GM23338 (cell line): ENCODE data around the gene NEFH. TPM values are rescaled to one million over a fixed set of nuclear protein-coding genes. Genes with fewer than 3 reads are reported as not detected.

Experiments used
- ATAC-seq: fragments of 200-7000 bp; cut with Tn5 transposase; 3 replicates; pipeline ENCODE4 v1.9.1; 2020
- DNase-seq: peaks from one replicate; pipeline ENCODE4 v3.0.0-alpha.2; 2015; ENCODE audit warnings: low spot score
- H2AFZ ChIP-seq: fragments of 200-600 bp; sonication (generic); 2 replicates; pipeline ENCODE4 v1.8.0; 2016; ENCODE audit warnings: antibody characterized with exemption, mild to moderate bottlenecking, moderate library complexity
- H3F3A ChIP-seq: fragments of 200-600 bp; sonication (generic); replicated peaks from 2 replicates; pipeline ENCODE4 v1.8.0; 2017; ENCODE audit warnings: antibody characterized with exemption, mixed run types, low read depth
- H3K27ac ChIP-seq: fragments of 200-600 bp; sonication (generic); 2 replicates; pipeline ENCODE4 v1.6.1; 2016; ENCODE audit warnings: low read depth
- H3K27me3 ChIP-seq: fragments of 200-600 bp; sonication (generic); 2 replicates; pipeline ENCODE4 v1.8.0; 2016; ENCODE audit warnings: mild to moderate bottlenecking, mixed run types, moderate library complexity; ENCODE audit not compliant: insufficient read depth
- H3K36me3 ChIP-seq: fragments of 200-600 bp; sonication (generic); 2 replicates; pipeline ENCODE4 v1.8.0; 2016; ENCODE audit warnings: mild to moderate bottlenecking; ENCODE audit not compliant: insufficient read depth
- H3K4me1 ChIP-seq: fragments of 200-600 bp; sonication (generic); 2 replicates; pipeline ENCODE4 v1.8.0; 2016; ENCODE audit warnings: mild to moderate bottlenecking, moderate library complexity; ENCODE audit not compliant: insufficient read depth
- H3K4me2 ChIP-seq: fragments of 200-600 bp; sonication (generic); 2 replicates; pipeline ENCODE4 v1.7.1; 2017; ENCODE audit warnings: mixed run types
- H3K4me3 ChIP-seq: fragments of 200-600 bp; sonication (generic); 2 replicates; pipeline ENCODE4 v1.6.1; 2016; ENCODE audit warnings: mixed run types
- H3K79me2 ChIP-seq: fragments of 200-600 bp; sonication (generic); replicated peaks from 2 replicates; pipeline ENCODE4 v1.8.0; 2017; ENCODE audit warnings: mild to moderate bottlenecking; ENCODE audit not compliant: insufficient read depth
- H3K9me2 ChIP-seq: fragments of 200-600 bp; sonication (generic); 2 replicates; pipeline ENCODE4 v1.8.0; 2017; ENCODE audit not compliant: insufficient read depth
- H4K20me1 ChIP-seq: fragments of 200-600 bp; sonication (generic); replicated peaks from 2 replicates; pipeline ENCODE4 v1.8.0; 2017; ENCODE audit warnings: mild to moderate bottlenecking; ENCODE audit not compliant: insufficient read depth
- H3K27ac Mint-ChIP-seq: 2 replicates; pipeline ENCODE4 v1.8.0; 2020; ENCODE audit warnings: inconsistent platforms, mild to moderate bottlenecking, moderate library complexity, mixed read lengths
- H3K27me3 Mint-ChIP-seq: 3 replicates; pipeline ENCODE4 v1.8.0; 2022; ENCODE audit warnings: low read depth, mild to moderate bottlenecking, moderate library complexity, mixed read lengths, inconsistent platforms; ENCODE audit not compliant: insufficient read depth, poor library complexity
- H3K36me3 Mint-ChIP-seq: 3 replicates; pipeline ENCODE4 v1.8.0; 2021; ENCODE audit warnings: low read depth, mild to moderate bottlenecking, inconsistent platforms, moderate library complexity, mixed read lengths
- H3K4me1 Mint-ChIP-seq: 3 replicates; pipeline ENCODE4 v1.8.0; 2020; ENCODE audit warnings: mild to moderate bottlenecking, inconsistent platforms, mixed read lengths
- H3K4me3 Mint-ChIP-seq: 3 replicates; pipeline ENCODE4 v1.8.0; 2021; ENCODE audit warnings: moderate library complexity, mild to moderate bottlenecking, inconsistent platforms, mixed read lengths
- H3K9me3 Mint-ChIP-seq: 3 replicates; pipeline ENCODE4 v1.8.0; 2020; ENCODE audit warnings: moderate library complexity, mild to moderate bottlenecking, inconsistent platforms, mixed read lengths
- CTCF ChIP-seq, 2 experiments: fragments of 200-600 bp in 1 of 2; sonication (generic) in 1 of 2; conservative IDR thresholded peaks; 2 replicates each; pipeline versions ENCODE4 v1.5.1 to v1.6.1; 2016 to 2017; ENCODE audit warnings: antibody characterized with exemption in 2 of 2, low read depth in 2 of 2, mild to moderate bottlenecking in 2 of 2, moderate library complexity in 1 of 2
- EZH2 ChIP-seq: fragments of 200-600 bp; sonication (generic); IDR thresholded peaks from one replicate; pipeline ENCODE4 v1.8.0; 2017; ENCODE audit warnings: antibody characterized with exemption, mild to moderate bottlenecking, low read depth; ENCODE audit not compliant: unreplicated experiment
- EZH2phosphoT487 ChIP-seq: fragments of 200-600 bp; sonication (generic); IDR thresholded peaks from one replicate; pipeline ENCODE4 v1.8.1; 2018; ENCODE audit warnings: antibody characterized with exemption; ENCODE audit not compliant: unreplicated experiment
- JUNB ChIP-seq: IDR thresholded peaks from one replicate; pipeline ENCODE4 v1.6.1; 2016; ENCODE audit warnings: antibody characterized with exemption; ENCODE audit not compliant: unreplicated experiment
- NANOG ChIP-seq: IDR thresholded peaks from 2 replicates; pipeline ENCODE4 v1.6.1; 2016; ENCODE audit warnings: antibody characterized with exemption, borderline replicate concordance
- POLR2AphosphoS5 ChIP-seq: IDR thresholded peaks from 2 replicates; pipeline ENCODE4 v1.6.1; 2016; ENCODE audit warnings: antibody characterized with exemption, low read depth
- REST ChIP-seq: IDR thresholded peaks from one replicate; pipeline ENCODE4 v1.6.1; 2018; ENCODE audit warnings: antibody characterized with exemption; ENCODE audit not compliant: unreplicated experiment
- STAT1 ChIP-seq: IDR thresholded peaks from one replicate; pipeline ENCODE4 v1.6.1; 2016; ENCODE audit warnings: antibody characterized with exemption; ENCODE audit not compliant: unreplicated experiment
- ZNF114 ChIP-seq: fragments of 250-450 bp; sonication (Bioruptor Pico); IDR thresholded peaks from 2 replicates; pipeline ENCODE4 v1.5.0; 2020; ENCODE audit warnings: mild to moderate bottlenecking, moderate library complexity
- ZNF331 ChIP-seq: fragments of 250-450 bp; sonication (Bioruptor Pico); IDR thresholded peaks from 2 replicates; pipeline ENCODE4 v1.5.0; 2020; ENCODE audit warnings: low read depth, mild to moderate bottlenecking, moderate library complexity
- polyA plus RNA-seq: library from polyadenylated mRNA; unstranded; fragments of >200 nt; fragmentation: Nextera tagmentation; extraction: Ambion mirVana; gene quantifications from 2 replicates; pipeline ENCODE4 v1.2.1, GENCODE V29; 2016
- total RNA-seq: library from RNA; depleted of rRNA; stranded (reverse); fragments of >200 nt; shearing (Covaris generic); gene quantifications from 2 replicates; pipeline ENCODE4 v1.2.3, GENCODE V29; 2014

NEFH gene
- total and polyA plus RNA-seq, 2 experiments from 2014 or later = 2.4 to 6.3 TPM

GRCh38 chr22:29528144-29528543 lies 48.1 kb downstream of the NEFH start:
- H3K4me2 ChIP-seq = no peak overlapping the region
- no peak overlapping the region for H3K4me3 ChIP-seq
- TF ChIP-seq ZNF331 (CRISPR knock-in tag) (no peak), REST (no peak), ZNF114 (CRISPR knock-in tag) (no peak), STAT1 (no peak), JUNB (no peak), EZH2 (no peak), EZH2phosphoT487 (no peak), CTCF (conservative IDR thresholded peaks at IDR 0.05; ENCODE audit: low read depth in 2 of 2) (no peak)
- Mint-ChIP-seq H3K4me1 (no peaks in the 10 kb centered on the region), H3K4me3 (no peak overlapping the region), H3K9me3 (no peaks in the 10 kb centered on the region), H3K36me3 (peaks cover 77% of the 10 kb centered on the region), H3K27ac (no peak overlapping the region), H3K27me3 (peaks cover 7% of the 10 kb centered on the region)
- H2AFZ ChIP-seq = no peak overlapping the region
- H3K4me1 ChIP-seq = no peaks in the 10 kb centered on the region
- ATAC-seq (no peak), DNase-seq (no peak)
- no peak overlapping the region for H3K27ac ChIP-seq
- H3F3A ChIP-seq = no peaks in the 10 kb centered on the region
- no peaks in the 10 kb centered on the region for H3K9me2 ChIP-seq
- H3K27me3 ChIP-seq = no peaks in the 10 kb centered on the region
- H3K79me2 ChIP-seq = no peaks in the 10 kb centered on the region
- H3K36me3 ChIP-seq = peaks cover 40% of the 10 kb centered on the region
- peaks cover 3% of the 10 kb centered on the region for H4K20me1 ChIP-seq

GRCh38 chr22:29530716-29531115 lies 50.7 kb downstream of the NEFH start:
- no peaks in the 10 kb centered on the region for H3K4me1 Mint-ChIP-seq
- no peak overlapping the region for H2AFZ ChIP-seq
- no peak for ATAC-seq
- no peak overlapping the region for H3K4me3 ChIP-seq
- H3K27me3 ChIP-seq = no peaks in the 10 kb centered on the region
- peaks cover 3% of the 10 kb centered on the region for H4K20me1 ChIP-seq
- no peak overlapping the region for H3K27ac Mint-ChIP-seq
- H3K4me3 Mint-ChIP-seq = no peak overlapping the region
- H3K36me3 ChIP-seq = peaks cover 48% of the 10 kb centered on the region
- H3K4me2 ChIP-seq = no peak overlapping the region
- no peaks in the 10 kb centered on the region for H3K9me2 ChIP-seq
- H3F3A ChIP-seq = no peaks in the 10 kb centered on the region
- DNase-seq = no peak
- H3K27ac ChIP-seq = no peak overlapping the region
- H3K27me3 Mint-ChIP-seq = peaks cover 4% of the 10 kb centered on the region
- H3K36me3 Mint-ChIP-seq = peaks cover 79% of the 10 kb centered on the region
- no peaks in the 10 kb centered on the region for H3K4me1 ChIP-seq
- H3K9me3 Mint-ChIP-seq = no peaks in the 10 kb centered on the region
- no peaks in the 10 kb centered on the region for H3K79me2 ChIP-seq
- TF ChIP-seq POLR2AphosphoS5 (no peak), ZNF114 (CRISPR knock-in tag) (no peak), NANOG (no peak), ZNF331 (CRISPR knock-in tag) (no peak), REST (no peak), STAT1 (no peak)
